NCI-H526 (cell line): ENCODE results near the gene CTU2.
A peak's percentile ranks its signal among the peaks of the same experiment; 100 is the strongest.

Experiments used
- DNase-seq, 2 experiments: peaks; one replicate each; lab custom pipeline; 2025; lab: John Stamatoyannopoulos, UW

CTU2 gene

DNA sequence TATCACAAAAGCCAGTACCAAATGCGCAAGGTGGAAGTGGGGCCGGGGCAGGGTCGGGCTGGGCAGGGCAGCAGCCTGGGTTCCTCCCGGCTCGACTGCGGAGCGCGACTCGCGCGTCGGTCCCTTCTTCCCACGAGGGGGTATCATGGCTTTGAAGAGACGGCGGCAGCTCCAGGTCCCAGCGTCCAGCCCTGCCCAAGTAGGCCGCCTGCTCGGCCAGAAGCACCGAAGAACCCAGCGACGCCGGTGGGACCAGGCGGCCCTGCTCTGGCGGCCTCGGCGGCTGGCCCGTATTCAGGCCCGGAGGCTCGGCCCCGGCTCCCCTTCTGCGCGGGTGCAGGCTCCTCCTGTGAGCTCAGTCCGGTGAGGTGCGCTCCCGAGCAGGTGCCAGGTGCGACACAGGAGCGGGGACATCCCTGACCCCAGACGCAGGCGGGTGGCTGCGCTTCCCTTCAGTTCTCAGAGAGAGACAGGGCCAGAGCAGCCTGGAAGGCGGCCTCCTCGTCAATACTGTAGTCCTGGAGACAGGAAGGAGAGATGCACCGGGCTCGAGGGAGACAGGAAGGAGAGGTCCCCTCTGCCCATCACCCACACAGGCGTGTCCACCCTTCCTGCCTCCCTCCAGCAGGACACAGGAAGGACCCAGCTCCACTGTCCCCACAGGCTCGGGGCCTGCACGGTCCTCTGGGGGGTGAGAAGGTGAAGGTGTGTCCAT lies 9.0 kb upstream of the CTU2 start:
- no peak for DNase-seq

DNA sequence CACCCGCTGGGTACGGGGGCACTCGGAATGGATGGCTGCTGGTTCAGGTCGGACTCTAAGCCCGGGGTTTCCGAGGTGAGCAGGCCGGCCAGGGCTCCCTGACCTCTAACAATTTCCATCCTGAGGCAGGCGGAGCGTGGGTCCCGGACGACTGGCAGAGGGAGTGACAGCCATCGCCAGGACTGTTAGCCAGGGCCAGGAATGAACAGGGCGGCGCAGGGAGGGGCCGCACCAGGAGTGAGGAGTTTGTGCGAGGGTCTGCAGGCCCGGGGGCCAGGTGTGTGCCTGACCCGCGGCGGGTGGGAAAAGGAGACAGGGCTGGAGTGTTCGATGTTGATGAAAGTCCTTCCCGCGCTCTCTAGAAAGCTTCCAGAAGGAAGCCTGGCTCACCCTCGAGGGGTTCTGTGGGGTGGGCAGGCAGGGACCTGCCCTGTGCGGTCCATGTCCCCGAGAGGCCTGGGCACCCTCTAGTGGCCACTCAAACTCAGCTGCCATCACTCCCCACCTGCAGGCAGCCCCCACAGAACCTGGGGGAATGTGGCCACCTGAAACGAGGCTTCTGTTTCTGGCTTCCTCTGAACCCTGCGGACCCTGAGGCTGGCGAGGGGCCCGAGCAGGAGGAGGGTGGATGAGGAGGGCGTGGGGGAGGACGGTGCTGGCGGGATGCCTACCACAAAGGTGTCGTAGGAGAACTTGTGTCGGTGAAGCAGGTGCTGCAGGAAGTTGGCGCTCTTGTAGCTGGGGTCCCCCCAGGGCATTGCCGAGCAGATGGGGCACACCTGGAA lies 8.3 kb upstream of the CTU2 start:
- peak in 1 of 2 experiments; percentile 18 for DNase-seq

DNA sequence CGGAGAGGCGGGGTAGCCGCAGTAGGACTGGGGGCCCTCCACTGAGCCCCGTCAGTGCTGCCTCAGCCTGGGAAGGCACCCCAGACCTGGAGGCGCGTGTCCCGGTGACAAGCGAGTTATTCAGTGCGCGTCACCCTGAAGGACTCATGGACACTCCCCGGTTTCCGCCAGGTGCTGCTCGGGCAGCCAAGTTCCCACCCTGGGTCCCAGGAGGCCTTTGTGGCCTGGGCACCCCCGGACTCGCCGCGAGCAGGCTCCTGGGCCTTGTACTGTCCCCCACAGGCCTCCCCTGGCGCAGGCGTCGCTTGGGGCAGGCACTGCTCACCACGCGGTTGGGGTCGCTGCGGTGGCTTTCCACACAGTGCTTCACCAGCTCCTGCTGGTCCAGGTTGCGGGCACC lies 7.7 kb upstream of the CTU2 start:
- no peak for DNase-seq

DNA sequence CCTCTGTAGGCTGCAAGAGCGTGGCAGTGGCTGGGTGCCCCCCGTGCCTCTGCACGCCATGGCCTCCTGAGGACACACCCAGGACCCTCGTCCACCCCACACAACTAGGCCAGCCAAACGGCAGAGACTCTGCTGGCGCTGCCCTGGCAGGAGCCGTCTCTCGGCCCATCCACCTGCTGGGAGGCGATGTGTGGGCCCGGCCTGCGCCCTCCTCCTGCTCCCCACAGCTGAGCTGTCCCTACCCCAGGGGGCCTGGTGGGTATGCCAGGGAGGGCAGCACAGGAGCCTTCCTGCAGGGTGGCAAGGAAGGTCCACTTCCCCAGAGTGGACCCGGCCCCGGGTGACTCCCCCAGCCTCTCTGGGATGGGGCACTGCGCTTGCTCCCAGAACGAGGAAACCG lies 7.1 kb upstream of the CTU2 start:
- DNase-seq, result no peak

DNA sequence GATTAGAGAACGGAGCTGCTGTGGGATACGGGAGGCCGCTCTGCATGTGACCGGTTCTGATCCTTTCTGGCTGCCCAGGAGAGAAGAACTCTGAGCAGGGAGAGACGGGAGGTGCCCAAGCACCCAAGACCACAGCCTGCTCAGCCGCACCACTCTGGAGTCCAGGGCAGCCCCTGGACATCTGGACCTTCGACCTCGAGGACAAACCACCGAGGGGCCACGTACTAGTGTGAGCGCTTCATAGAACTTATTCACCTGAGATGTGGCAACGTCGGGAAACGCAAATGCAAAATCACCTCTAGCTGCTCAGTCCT lies 6.0 kb upstream of the CTU2 start:
- DNase-seq, result no peak

DNA sequence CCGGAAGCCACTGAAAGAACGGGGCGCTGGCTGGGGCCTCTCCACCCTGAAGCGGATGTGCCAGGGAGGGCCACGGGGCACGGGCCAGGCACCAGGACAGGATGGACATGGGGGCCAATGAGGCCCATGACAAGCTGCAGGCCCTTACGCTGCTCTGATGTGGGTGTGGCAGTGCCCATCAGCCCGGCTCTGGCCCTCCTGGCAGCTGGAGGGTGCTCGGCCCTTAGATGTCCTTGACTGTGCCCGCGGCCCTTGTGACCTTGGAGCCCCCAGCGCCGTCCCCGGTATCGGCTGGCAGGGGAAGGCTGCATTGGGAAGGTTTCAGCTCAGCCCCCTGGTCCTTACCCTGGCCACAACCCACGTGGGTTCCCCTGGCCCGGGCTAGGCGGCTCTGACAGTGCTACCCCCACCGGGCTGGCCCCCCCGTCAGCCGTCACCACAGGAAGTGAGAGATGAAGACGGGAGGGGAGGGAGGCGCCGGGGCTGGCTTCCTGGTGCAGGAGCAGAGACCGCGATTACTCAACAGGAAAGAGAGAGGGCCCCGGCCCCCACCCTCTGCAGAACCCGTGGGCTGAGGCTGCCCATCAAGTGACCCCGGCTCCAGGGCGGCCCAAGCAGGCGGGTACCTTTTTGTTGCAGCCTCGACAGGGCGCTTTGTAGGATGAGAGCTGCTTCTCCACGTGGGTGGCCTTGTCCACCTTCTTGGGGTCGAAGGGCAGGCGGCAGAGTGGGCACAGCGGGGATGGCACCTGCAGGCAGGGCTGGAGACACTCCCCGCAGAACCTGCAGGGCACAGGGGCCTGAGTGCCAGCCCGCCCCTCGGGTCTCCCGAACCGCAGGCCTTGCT lies 5.4 kb upstream of the CTU2 start:
- no peak for DNase-seq

DNA sequence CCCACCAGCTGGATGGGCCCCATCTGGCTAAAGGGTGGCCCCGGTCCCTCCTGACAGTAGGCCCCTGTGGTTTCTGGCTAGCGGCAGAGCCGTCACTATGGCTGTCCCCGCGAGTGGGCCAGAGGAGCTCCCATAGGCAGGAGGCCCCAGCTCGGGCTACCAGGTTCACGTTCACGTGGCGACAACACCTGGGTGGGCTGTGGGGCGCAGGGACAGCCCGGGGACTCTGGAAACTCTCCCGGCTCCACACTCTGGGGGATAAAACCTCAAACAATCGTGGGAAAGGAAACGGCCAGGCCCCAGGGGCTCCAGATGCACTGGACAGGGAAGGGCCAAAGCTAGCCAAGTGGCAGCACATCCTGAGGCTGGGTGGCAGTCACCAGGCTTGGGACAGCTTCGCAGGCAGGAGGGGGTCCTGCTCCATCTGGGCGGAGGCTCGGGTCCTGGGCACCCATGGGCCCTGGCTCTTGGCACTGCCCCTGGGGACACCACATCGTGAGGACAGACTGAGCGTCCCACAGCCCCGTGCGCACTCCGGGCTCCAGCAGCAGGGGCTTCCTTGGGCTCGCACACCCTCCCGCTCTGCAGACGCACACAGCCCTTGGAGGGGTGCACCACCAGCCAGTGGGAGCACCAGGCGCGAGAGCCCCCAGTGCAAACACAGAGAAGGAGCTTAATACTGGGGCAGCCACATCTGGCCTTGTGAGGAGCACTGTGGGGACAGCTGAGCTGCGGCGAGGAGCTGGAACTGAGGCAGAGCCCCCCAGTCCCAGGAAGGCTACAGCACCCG lies 4.5 kb upstream of the CTU2 start:
- no peak for DNase-seq

DNA sequence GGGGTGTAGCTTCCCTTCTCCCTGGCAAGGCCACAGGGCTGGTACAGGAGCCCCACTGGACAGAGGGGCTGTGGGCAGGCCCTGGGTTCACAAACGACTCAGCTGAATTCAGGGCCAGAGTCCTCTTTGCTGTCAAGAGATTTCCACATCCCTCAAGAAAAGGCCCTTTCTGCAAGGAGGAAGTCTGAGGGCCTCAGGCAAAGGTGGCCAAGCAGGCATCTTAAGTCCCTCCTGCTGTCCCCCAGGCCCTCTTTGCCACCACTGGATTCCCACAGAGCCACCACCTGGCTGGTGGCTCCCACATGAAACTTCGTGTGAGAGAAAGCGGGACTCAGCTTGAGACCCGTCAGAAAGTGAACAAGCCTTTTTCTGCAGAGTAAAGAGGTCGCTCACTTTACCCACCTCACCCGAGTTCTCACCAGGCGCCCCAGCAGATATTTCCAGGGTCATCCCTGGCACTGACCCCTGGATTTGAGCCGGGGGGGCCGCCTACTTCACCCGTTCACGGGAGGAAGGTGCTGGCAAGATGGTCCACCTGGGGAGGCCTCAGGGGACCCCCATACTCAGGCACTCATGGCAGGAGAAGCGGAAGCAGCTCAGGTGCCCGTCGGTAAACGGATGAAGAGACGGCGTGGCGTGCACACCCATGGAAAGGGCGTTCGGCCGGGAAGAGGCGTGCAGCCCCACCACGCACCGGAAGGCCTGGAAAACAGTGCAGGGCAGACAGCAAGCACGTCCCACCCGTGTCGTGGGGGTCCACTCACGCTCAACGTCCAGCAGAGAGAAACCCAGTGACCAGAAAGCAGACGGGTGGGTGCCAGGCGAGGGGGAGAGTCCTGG lies 3.7 kb upstream of the CTU2 start:
- no peak for DNase-seq

DNA sequence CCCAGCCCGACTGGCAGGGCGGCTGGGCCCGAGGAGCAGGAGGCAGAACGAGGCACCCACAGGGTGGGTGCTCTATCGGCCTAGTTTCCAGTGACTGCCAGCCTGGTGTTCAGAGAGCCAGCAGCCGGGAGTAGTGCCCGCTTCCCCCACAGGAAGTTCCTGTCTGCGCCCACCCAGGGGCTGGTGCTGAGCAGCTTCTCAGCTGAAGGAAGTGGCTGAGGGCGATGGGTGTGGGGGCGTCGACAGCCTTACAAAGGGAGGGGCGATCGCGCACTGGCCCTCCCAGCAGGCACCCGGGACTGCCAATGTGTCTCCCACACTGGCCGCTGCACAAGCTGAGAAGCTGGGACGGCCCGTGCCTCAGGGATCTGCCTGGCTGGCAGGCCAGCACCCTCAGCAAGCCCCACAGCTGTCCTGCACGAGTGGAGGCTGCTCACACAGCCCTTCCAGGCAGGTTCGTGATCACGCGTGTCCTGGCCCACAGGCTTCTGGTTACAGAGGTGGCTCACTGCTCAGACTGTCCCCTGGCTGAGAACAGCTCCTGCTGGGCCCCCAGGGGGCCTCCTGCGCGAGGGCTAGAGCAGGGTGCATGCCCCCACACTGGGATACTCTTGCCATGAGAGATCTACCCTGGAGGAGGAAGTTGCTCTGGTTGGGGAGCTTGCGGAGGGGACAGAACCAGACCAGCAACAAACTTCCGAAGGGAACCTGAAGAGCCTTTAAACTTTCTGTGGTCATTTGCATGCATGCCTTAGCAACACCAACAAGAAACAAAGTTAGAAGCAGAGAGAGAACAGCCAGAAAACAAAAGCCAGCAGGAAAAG lies 2.6 kb upstream of the CTU2 start:
- no peak for DNase-seq

DNA sequence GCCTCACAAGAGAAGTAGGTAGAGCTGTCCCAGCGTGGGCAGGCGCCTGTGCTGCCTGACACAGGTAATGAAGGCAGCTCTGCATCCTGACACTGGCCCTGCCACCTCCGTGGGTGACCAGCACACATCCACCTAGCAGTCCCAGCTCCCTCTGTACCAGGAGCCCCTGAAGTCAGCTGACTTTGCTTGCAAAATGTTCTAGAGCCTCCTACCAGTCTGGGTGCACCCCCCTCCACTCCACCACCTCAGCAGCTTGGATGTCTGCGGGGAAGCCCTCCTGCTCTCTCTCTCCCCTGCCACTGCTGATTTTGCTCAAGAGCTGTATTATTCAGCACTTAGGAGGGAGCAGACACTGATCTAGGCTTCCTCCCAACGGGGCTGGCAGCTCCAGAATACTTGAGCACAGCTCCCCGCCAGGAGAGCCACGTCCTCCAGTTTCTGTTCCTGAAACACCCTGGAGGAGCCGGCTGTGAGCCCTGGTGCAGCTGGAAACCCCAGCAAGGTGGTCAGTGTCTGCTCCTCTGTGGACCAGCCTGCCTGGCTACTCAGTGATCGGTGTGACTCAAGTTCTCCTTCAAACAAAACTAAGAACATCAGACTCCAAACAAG lies 1.1 kb upstream of the CTU2 start:
- no peak for DNase-seq

DNA sequence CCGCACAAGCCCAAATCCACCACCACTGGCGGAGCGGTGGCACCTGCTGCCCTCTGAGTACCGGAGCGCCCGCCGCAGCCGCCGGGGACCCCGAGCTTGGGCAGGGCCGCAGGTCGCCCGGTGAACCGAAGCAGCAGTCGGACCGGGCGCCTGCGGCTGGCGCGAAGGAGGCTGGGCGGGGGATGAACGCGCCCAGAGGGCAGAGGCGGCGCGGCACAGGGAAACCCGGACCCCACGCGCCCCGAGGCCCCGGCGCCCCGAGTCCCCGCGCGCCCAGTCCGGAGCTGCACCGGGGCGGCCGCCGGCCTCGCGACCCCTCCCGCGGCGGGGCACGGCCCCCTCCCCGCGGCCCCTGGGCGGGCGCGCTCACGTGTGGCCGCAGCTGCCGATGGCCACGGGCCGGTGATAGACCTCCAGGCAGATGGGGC lies 488 bp upstream of the CTU2 start:
- DNase-seq, result peak in 1 of 2 experiments; percentile 4

DNA sequence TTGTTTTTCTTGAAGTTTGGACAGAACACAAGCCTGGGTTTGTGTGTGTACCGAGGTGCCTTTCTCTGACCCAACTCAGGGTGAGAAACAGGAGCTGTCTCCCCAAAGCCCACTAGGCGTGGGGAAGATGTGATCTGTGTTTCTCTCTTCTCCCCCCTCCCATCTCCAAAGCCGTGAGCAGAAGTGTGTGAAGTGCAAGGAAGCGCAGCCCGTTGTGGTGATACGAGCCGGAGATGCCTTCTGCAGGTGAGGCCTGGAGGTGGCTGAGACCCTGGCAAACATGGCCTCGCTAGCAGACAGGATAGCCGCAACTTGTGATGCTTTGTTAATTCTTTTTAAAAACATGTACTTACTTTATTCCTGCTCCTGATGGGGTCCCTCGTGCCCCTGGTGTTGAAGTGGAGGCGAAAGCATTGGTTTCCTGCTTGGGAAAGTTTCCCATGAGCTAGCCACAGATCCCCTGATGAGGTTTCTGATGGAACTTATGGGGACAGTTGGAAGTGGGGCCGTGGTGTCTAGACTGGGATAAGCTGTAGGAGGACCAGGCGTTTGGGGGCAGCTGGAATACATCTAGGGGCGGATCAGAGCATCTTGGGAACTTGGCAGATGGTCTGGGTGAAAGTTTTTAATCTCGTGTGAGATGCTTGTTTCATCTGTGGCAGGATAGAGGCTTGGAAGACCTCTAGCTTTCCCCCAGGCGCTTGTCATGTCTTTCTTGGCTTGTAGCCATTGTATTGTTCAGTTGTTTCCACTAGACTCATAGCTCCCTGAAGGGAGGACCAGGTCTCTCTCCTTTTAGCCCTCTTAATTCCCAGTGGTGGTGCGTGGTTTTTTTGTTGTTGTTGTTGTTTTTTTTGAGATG lies 893 bp downstream of the CTU2 start:
- no peak for DNase-seq

DNA sequence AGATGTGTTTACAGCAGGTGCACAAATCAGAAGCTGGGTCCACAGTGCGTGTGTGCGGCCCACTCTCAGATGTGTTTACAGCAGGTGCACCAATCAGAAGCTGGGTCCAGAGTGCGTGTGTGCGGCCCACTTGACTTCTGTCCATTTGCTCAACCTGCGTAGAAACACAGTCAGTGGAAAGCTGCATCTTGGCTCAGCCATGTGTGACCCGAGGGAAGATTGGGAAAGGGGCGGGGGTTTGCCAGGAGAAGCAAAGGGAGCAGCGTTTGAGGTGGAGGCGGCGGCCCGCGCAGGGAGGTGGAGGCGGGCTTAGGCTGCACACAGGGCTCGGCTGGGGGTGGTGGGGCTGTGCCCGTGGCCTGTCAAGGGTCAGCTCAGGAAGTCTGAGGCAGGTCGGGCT lies 4.3 kb downstream of the CTU2 start:
- DNase-seq, result no peak

DNA sequence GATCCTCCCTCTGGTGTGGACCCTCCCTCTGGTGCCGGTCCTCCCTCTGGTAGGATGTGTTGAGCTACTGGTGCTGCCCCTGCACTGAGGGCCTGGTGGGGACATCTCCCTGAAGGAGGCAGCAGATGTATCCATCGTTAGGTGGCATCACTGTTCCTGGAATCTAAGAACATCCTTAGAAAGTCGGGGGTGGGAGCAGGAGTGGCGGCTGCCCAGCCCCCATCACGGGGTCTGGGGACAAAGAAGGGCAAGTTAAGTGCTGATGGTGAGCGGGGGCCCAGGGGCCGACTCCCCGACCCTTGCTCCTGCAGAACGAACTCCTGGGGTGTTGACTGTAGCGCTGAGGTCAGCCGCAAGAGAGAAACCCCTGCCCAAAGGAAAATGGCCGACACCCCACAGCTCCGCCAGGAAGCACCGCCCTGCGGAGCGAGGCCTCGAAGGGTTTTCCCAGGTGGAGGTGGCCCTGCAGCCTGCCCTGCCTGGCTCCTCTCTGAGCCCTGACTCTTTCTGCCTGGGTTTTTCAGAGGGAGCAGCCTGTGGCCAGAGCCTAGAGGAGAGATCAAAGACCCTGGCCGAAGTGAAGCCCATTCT lies 5.5 kb downstream of the CTU2 start:
- DNase-seq, result no peak

DNA sequence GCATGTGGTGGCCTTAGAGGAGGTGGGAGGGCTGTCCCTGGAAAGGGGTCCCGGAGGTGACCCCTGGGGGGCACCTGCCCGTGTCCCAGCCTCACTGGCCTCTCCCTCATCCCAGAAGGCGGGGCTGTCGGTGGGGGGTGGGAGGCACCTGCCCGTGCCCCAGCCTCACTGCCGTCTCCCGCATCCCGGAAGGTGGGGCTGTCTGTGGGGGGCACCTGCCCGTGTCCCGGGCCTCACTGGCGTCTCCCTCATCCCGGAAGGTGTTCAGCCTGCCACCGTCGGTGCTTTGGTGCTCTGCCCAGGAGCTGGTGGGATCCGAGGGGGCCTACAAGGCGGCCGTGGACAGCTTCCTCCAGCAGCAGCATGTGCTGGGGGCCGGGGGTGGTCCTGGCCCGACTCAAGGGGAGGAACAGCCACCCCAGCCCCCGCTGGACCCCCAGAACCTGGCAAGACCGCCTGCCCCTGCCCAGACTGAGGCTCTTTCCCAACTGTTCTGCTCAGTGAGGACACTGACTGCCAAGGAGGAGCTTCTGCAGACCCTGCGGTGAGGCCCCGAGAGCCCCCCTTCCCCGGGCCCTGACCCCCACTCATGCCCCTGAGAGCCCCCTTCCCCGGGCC lies 6.2 kb downstream of the CTU2 start:
- no peak for DNase-seq

DNA sequence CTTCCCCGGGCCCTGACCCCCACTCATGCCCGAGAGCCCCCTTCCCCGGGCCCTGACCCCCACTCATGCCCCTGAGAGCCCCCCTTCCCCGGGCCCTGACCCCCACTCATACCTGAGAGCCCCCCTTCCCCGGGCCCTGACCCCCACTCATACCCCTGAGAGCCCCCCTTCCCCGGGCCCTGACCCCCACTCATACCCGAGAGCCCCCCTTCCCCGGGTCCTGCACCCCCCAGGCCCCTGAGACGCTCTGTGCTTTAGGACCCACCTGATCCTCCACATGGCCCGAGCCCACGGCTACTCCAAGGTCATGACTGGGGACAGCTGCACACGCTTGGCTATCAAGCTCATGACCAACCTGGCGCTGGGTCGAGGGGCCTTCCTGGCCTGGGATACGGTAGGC lies 6.8 kb downstream of the CTU2 start:
- no peak for DNase-seq

DNA sequence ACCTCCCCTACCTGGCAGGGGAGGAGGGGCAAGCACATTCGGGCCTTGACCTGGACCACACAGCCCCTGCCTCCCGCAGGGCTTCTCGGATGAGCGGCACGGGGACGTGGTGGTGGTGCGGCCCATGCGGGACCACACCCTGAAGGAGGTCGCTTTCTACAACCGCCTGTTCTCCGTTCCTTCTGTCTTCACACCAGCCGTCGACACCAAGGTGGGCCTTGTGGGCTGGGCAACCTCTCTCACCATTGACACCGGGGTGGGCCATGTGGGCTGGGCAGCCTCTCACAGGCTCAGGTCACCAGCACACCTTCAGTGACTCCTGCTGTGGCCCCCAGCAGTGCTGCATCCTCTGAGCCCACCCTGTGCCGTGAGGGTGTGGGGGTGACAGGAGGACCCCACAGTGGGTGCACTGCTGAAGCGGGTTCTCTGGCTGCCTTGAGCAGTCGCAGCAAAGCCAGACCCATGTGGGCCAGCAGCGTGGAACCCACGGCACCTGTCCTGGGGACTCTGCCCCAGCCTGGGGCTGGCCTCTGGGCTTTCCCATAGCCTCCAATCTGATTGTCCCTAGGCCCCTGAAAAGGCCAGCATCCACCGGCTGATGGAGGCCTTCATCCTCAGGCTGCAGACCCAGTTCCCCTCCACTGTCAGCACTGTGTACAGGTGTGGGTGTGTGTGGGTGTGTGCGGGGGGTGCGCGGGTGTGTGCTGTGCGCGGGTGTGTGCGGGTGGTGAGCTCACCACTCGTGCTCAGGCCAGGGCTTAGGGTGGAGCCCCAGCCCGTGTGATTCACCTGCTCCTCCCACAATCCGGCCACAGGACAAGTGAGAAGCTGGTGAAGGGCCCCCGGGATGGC lies 7.5 kb downstream of the CTU2 start:
- DNase-seq, result no peak
